ENCODE measurements around the gene A1CF. TPM values are rescaled to one million over a fixed set of nuclear protein-coding genes. Genes with fewer than 3 reads are reported as not detected.
"Not testable (repeated sequence)": the region's sequence is repeated elsewhere in the genome, so short reads cannot be mapped to it uniquely, and the experiment has no call there.

The A1CF gene
- total RNA-seq, 1 donor from 2014 or later: not detected

DNA sequence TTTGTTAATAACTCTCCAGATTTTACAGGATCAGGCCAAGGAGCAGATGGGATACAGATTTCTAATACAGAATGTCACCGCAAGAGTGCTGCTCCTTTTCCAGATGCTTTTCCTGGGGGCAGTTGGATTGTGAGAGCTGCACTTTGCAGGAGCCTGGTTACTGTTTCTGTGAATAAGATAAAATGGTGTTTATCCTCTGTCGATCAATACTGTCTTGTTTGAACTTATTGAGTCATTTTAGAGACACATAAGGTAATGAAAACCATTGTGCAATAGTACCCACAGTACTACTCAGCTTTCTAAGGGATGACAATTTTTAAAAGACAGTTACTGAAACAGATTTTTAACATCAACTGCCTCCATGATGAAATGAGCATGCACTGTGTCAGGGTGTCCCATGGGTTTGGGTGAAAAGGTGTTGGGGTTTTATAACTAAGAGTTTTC lies 2.9 kb downstream of the A1CF start:
- Mint-ChIP-seq H3K4me3 (ENCODE audit: unreplicated experiment) (no peak overlapping the region), H3K27me3 (ENCODE audit: unreplicated experiment) (no peaks in the 10 kb centered on the region), H3K27ac (ENCODE audit: unreplicated experiment) (no peak overlapping the region), H3K9me3 (ENCODE audit: unreplicated experiment) (no peaks in the 10 kb centered on the region), H3K4me1 (ENCODE audit: unreplicated experiment) (no peaks in the 10 kb centered on the region), H3K36me3 (ENCODE audit: low read depth, unreplicated experiment) (no peaks in the 10 kb centered on the region)
- no peak for DNase-seq (ENCODE audit: low spot score)
- TF ChIP-seq CTCF (IDR thresholded peaks at IDR 0.05; ENCODE audit: unreplicated experiment): no peak

DNA sequence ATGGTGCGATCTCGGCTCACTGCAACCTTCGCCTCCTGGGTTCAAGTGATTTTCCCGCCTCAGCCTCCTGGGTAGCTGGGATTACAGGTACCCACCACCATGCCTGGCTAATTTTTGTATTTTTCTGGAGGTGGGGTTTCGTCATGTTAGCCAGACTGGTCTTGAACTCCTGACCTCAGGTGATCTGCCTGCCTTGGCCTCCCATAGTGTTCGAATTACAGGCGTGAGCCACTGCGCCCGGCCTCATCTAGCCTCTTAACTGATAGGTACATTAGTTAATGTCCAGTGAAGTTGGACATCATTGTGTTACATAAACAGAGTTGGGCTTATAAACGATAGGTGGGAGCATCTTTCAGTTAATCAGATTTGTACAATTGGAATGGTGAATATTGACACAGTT lies 4.4 kb downstream of the A1CF start:
- H3K9me3 Mint-ChIP-seq (ENCODE audit: unreplicated experiment); H3K4me1 Mint-ChIP-seq (ENCODE audit: unreplicated experiment); H3K4me3 Mint-ChIP-seq (ENCODE audit: unreplicated experiment); H3K36me3 Mint-ChIP-seq (ENCODE audit: low read depth, unreplicated experiment); DNase-seq (ENCODE audit: low spot score); H3K27ac Mint-ChIP-seq (ENCODE audit: unreplicated experiment); H3K27me3 Mint-ChIP-seq (ENCODE audit: unreplicated experiment): not testable (repeated sequence)

DNA sequence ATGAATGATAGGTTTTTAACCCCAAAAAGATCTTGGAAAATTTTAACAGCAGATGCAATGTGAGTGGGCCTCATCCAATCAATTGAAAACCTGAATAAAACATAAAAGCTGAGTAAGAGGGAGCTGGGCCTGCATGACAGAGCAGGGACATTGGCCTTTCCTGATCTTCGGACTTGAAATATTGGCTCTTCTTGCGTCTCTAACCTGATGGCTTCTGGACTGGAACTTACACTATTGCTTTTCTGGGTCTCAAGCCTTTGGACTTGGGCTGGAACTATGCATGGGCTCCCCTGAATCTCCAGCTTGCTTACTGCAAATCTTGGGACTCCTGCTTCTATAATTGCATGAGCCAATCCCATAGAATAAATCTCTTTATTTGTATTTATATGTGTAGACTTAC lies 9.0 kb downstream of the A1CF start:
- H3K9me3 Mint-ChIP-seq (ENCODE audit: unreplicated experiment): no peaks in the 10 kb centered on the region
- H3K27me3 Mint-ChIP-seq (ENCODE audit: unreplicated experiment): no peaks in the 10 kb centered on the region

GRCh38 chr10:50874723-50875122 lies 10.7 kb downstream of the A1CF start:
- H3K36me3 Mint-ChIP-seq (ENCODE audit: low read depth, unreplicated experiment): no peaks in the 10 kb centered on the region
- no peak overlapping the region for H3K27ac Mint-ChIP-seq (ENCODE audit: unreplicated experiment)
- no peaks in the 10 kb centered on the region for H3K9me3 Mint-ChIP-seq (ENCODE audit: unreplicated experiment)
- no peak for DNase-seq (ENCODE audit: low spot score)
- H3K27me3 Mint-ChIP-seq (ENCODE audit: unreplicated experiment): no peaks in the 10 kb centered on the region
- no peak overlapping the region for H3K4me3 Mint-ChIP-seq (ENCODE audit: unreplicated experiment)
- no peaks in the 10 kb centered on the region for H3K4me1 Mint-ChIP-seq (ENCODE audit: unreplicated experiment)
- TF ChIP-seq CTCF (IDR thresholded peaks at IDR 0.05; ENCODE audit: unreplicated experiment): no peak

More for the DNA sequence above, 9.0 kb downstream of the A1CF start:
- H3K4me1 Mint-ChIP-seq (ENCODE audit: unreplicated experiment): no peaks in the 10 kb centered on the region
- H3K27ac Mint-ChIP-seq (ENCODE audit: unreplicated experiment): no peak overlapping the region
- H3K36me3 Mint-ChIP-seq (ENCODE audit: low read depth, unreplicated experiment): no peaks in the 10 kb centered on the region
- TF ChIP-seq CTCF (IDR thresholded peaks at IDR 0.05; ENCODE audit: unreplicated experiment): no peak
- H3K4me3 Mint-ChIP-seq (ENCODE audit: unreplicated experiment): no peak overlapping the region
- no peak for DNase-seq (ENCODE audit: low spot score)

DNA sequence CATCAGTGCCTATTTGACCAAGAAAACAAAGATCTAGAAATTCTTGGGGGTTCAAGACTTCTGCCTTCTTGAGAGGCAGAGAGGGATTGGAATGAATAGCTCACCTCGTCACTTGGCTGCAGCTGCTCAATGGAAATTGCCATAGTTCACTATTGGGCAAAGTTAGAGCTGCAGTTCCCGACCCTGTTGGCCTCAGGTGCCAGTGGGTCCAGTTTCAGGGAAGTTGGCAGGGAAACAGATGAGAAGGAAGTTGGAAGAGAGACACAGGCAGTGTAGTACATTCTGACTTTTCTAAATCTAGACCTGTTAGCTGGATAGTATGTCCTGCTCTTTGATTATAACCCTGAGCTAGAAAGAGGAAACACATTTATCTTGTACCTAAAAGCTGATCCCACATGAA lies 19.1 kb downstream of the A1CF start:
- TF ChIP-seq CTCF (IDR thresholded peaks at IDR 0.05; ENCODE audit: unreplicated experiment): no peak
- Mint-ChIP-seq H3K4me3 (ENCODE audit: unreplicated experiment) (no peak overlapping the region), H3K27ac (ENCODE audit: unreplicated experiment) (no peak overlapping the region), H3K36me3 (ENCODE audit: low read depth, unreplicated experiment) (no peaks in the 10 kb centered on the region), H3K4me1 (ENCODE audit: unreplicated experiment) (no peaks in the 10 kb centered on the region), H3K27me3 (ENCODE audit: unreplicated experiment) (no peaks in the 10 kb centered on the region), H3K9me3 (ENCODE audit: unreplicated experiment) (no peaks in the 10 kb centered on the region)
- no peak for DNase-seq (ENCODE audit: low spot score)

DNA sequence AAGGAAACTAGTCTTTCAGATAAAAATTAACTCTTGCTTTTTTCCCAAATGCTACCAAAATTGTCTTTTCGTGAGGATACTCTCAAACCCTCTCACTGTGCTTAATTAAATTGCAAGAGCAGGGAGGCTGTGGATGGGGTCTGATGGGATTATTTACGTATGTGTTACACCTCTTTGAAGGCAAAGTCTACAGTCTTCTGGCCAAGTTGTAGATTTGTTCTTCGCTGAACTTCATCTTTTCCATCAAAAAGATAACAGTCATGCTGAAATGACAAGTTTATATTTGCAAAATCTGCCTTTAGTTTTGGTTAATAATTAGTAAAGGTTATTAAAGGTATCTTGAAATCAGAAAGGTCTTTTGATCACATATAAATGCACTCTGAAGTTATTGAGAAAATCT lies 22.7 kb downstream of the A1CF start:
- Mint-ChIP-seq H3K4me3 (ENCODE audit: unreplicated experiment) (no peak overlapping the region), H3K9me3 (ENCODE audit: unreplicated experiment) (no peaks in the 10 kb centered on the region), H3K27ac (ENCODE audit: unreplicated experiment) (no peak overlapping the region), H3K36me3 (ENCODE audit: low read depth, unreplicated experiment) (no peaks in the 10 kb centered on the region), H3K4me1 (ENCODE audit: unreplicated experiment) (peaks cover 2% of the 10 kb centered on the region), H3K27me3 (ENCODE audit: unreplicated experiment) (no peaks in the 10 kb centered on the region)
- no peak for DNase-seq (ENCODE audit: low spot score)
- no peak for TF ChIP-seq CTCF (IDR thresholded peaks at IDR 0.05; ENCODE audit: unreplicated experiment)

Data from endothelial cell (in vitro differentiated cells).